CD14-positive monocyte (primary cell): ENCODE measurements around the gene ZNF674. TPM values are rescaled to one million over a fixed set of nuclear protein-coding genes. Genes with fewer than 3 reads are reported as not detected.

Experiments
- DNase-seq, 3 donors: peaks; one replicate each; pipeline ENCODE4 v3.0.0-alpha.2; 2011 to 2022
- H2AFZ ChIP-seq: 2 replicates; pipeline ENCODE4 v1.6.0; 2012; ENCODE audit warnings: mild to moderate bottlenecking, low read depth, low read length, inconsistent platforms; ENCODE audit not compliant: insufficient read depth, poor library complexity, severe bottlenecking
- H3K27ac ChIP-seq, 2 donors: 1 replicate in 1 of 2; 2 replicates in 1 of 2; pipeline ENCODE4 v1.5.1; 2012 to 2013; ENCODE audit warnings: low read length in 2 of 2, control low read depth in 1 of 2, inconsistent platforms in 1 of 2, low read depth in 1 of 2, mild to moderate bottlenecking in 1 of 2
- H3K27me3 ChIP-seq, 2 donors: one replicate each; pipeline versions ENCODE4 v1.6.0 to v1.6.1; 2011 to 2013; ENCODE audit warnings: low read length in 2 of 2; ENCODE audit not compliant: control insufficient read depth in 2 of 2, insufficient read depth in 2 of 2
- H3K36me3 ChIP-seq, 2 donors: replicated peaks in 1 of 2; 1 replicate in 1 of 2; 2 replicates in 1 of 2; pipeline versions ENCODE4 v1.5.1 to v1.6.1; 2012 to 2013; ENCODE audit warnings: low read length in 2 of 2, control low read depth in 1 of 2, inconsistent platforms in 1 of 2, mild to moderate bottlenecking in 1 of 2; ENCODE audit not compliant: insufficient read depth in 2 of 2, control insufficient read depth in 1 of 2
- H3K4me1 ChIP-seq, 2 donors: 1 replicate in 1 of 2; 2 replicates in 1 of 2; pipeline versions ENCODE4 v1.5.1 to v1.6.1; 2012 to 2013; ENCODE audit warnings: low read length in 2 of 2, control low read depth in 1 of 2, inconsistent platforms in 1 of 2, mild to moderate bottlenecking in 1 of 2, moderate library complexity in 1 of 2; ENCODE audit not compliant: insufficient read depth in 2 of 2, control insufficient read depth in 1 of 2
- H3K4me2 ChIP-seq: replicated peaks from 2 replicates; pipeline ENCODE3; 2012; ENCODE audit warnings: low read length, moderate library complexity, mild to moderate bottlenecking; ENCODE audit not compliant: poor library complexity, severe bottlenecking; ENCODE audit errors: extremely low read depth
- H3K4me3 ChIP-seq, 3 experiments: fragments of 200-600 bp in 1 of 3; sonication (generic) in 1 of 3; replicated peaks in 1 of 3; 1 replicate in 2 of 3; 2 replicates in 1 of 3; pipeline ENCODE4 v1.5.1; 2011 to 2013; ENCODE audit warnings: low read length in 3 of 3, mild to moderate bottlenecking in 3 of 3, control low read depth in 2 of 3, low read depth in 2 of 3, inconsistent platforms in 1 of 3, moderate library complexity in 1 of 3
- H3K79me2 ChIP-seq: 2 replicates; pipeline ENCODE4 v1.6.0; 2012; ENCODE audit warnings: mild to moderate bottlenecking, control low read depth, inconsistent platforms, low read length, moderate library complexity; ENCODE audit not compliant: insufficient read depth
- H3K9ac ChIP-seq: 2 replicates; pipeline ENCODE4 v1.6.0; 2017; ENCODE audit warnings: low read length, mild to moderate bottlenecking; ENCODE audit not compliant: insufficient read depth, poor library complexity, severe bottlenecking
- H3K9me3 ChIP-seq, 2 donors: replicated peaks in 1 of 2; 1 replicate in 1 of 2; 2 replicates in 1 of 2; pipeline versions ENCODE4 v1.5.1 to v1.6.1; 2012 to 2013; ENCODE audit warnings: low read length in 2 of 2, control low read depth in 1 of 2; ENCODE audit not compliant: control insufficient read depth in 1 of 2, insufficient read depth in 1 of 2
- H4K20me1 ChIP-seq: 2 replicates; pipeline ENCODE4 v1.6.0; 2012; ENCODE audit warnings: mild to moderate bottlenecking, low read length, control low read depth, moderate library complexity; ENCODE audit not compliant: insufficient read depth
- H3K27ac Mint-ChIP-seq, 7 donors: one replicate each; pipeline ENCODE4 v1.8.0; 2020; ENCODE audit warnings: mild to moderate bottlenecking in 7 of 7, mixed read lengths in 7 of 7, moderate library complexity in 6 of 7, inconsistent platforms in 2 of 7
- H3K27me3 Mint-ChIP-seq, 3 donors: one replicate each; pipeline ENCODE4 v1.8.0; 2021 to 2022; ENCODE audit warnings: low read depth in 3 of 3, mild to moderate bottlenecking in 3 of 3, mixed read lengths in 3 of 3, moderate library complexity in 3 of 3, inconsistent platforms in 1 of 3
- H3K36me3 Mint-ChIP-seq, 2 donors: one replicate each; pipeline ENCODE4 v1.8.0; 2020; ENCODE audit warnings: mixed read lengths in 2 of 2, inconsistent platforms in 1 of 2, mild to moderate bottlenecking in 1 of 2
- H3K4me1 Mint-ChIP-seq: one replicate; pipeline ENCODE4 v1.8.0; 2020; ENCODE audit warnings: mild to moderate bottlenecking, mixed read lengths
- H3K4me3 Mint-ChIP-seq, 2 donors: one replicate each; pipeline ENCODE4 v1.8.0; 2020; ENCODE audit warnings: mild to moderate bottlenecking in 2 of 2, mixed read lengths in 2 of 2, moderate library complexity in 1 of 2
- H3K9me3 Mint-ChIP-seq, 7 donors: one replicate each; pipeline ENCODE4 v1.8.0; 2020 to 2022; ENCODE audit warnings: mixed read lengths in 7 of 7, mild to moderate bottlenecking in 6 of 7, moderate library complexity in 6 of 7, inconsistent platforms in 2 of 7
- CTCF ChIP-seq: fragments of 200-600 bp; IDR thresholded peaks from one replicate; pipeline ENCODE4 v1.8.0; 2022; ENCODE audit warnings: antibody characterized with exemption, mild to moderate bottlenecking
- WGBS: methylation state at CpG from one replicate; pipeline ENCODE4 v1.1.5; 2013; ENCODE audit warnings: missing lambda C conversion rate; ENCODE audit not compliant: insufficient coverage; 5-methylcytosine and 5-hydroxymethylcytosine counted together
- intact Hi-C, 2 donors: fragments of 100-400 bp; cut with micrococcal nuclease; formaldehyde crosslinking; loops; one replicate each; pipeline versions ENCODE4 v1.15.0 to v1.15.1; 2023
- polyA plus RNA-seq, 3 donors: library from polyadenylated mRNA; depleted of rRNA in 1 of 3; unstranded in 2 of 3; stranded (reverse) in 1 of 3; fragments of 300-500 nt in 2 of 3; fragments of >200 nt in 1 of 3; fragmentation: Illumina TruSeq in 2 of 3; gene quantifications; 1 replicate in 2 of 3; 2 replicates in 1 of 3; pipeline ENCODE4 v1.2.3, GENCODE V29; 2012 to 2021

ZNF674 gene
- polyA plus RNA-seq, 3 donors, result 0.65 to 1.4 (median 0.93) TPM

GRCh38 chrX:46580613-46581012 lies 35.4 kb upstream of the ZNF674 start:
- H3K4me1 ChIP-seq, result peaks cover 8 to 10% of the 10 kb centered on the region in 2 donors
- H3K4me2 ChIP-seq, result no peak overlapping the region
- no peak overlapping the region for H2AFZ ChIP-seq
- H3K36me3 ChIP-seq, result no peaks in the 10 kb centered on the region
- Mint-ChIP-seq H3K9me3 (peaks cover 0 to 4% (median 0%) of the 10 kb centered on the region in 7 donors), H3K4me3 (no peak overlapping the region), H3K27me3 (peaks cover 0 to 9% (median 6%) of the 10 kb centered on the region in 3 donors), H3K27ac (peak overlapping the region in 2 of 7 donors; percentile 15 to 48), H3K4me1 (peaks cover 34% of the 10 kb centered on the region), H3K36me3 (peaks cover 6 to 10% of the 10 kb centered on the region in 2 donors)
- no peaks in the 10 kb centered on the region for H3K79me2 ChIP-seq
- no peak for DNase-seq
- no peak overlapping the region for H3K9ac ChIP-seq
- H3K9me3 ChIP-seq, result no peaks in the 10 kb centered on the region
- no peak for TF ChIP-seq CTCF
- intact Hi-C loops, result no loop called here
- WGBS, result 100% methylated on average over 1 of the region's 6 CpGs
- no peaks in the 10 kb centered on the region for H3K27me3 ChIP-seq
- H4K20me1 ChIP-seq, result peaks cover 15% of the 10 kb centered on the region
- H3K4me3 ChIP-seq, result no peak overlapping the region
- no peak overlapping the region for H3K27ac ChIP-seq

- no peak overlapping the region for H3K9ac ChIP-seq
- peaks cover 15% of the 10 kb centered on the region for H4K20me1 ChIP-seq
- Mint-ChIP-seq H3K27me3 (peaks cover 0 to 18% (median 15%) of the 10 kb centered on the region in 3 donors), H3K4me3 (no peak overlapping the region), H3K36me3 (peaks cover 6 to 10% of the 10 kb centered on the region in 2 donors), H3K9me3 (peaks cover 0 to 9% (median 1%) of the 10 kb centered on the region in 7 donors), H3K27ac (no peak overlapping the region), H3K4me1 (peaks cover 38% of the 10 kb centered on the region)
- peaks cover 0 to 7% of the 10 kb centered on the region in 2 donors for H3K27me3 ChIP-seq
- H3K36me3 ChIP-seq, result no peaks in the 10 kb centered on the region
- no peaks in the 10 kb centered on the region for H3K79me2 ChIP-seq
- H3K4me1 ChIP-seq, result peaks cover 19 to 22% of the 10 kb centered on the region in 2 donors
- H3K4me2 ChIP-seq, result no peak overlapping the region
- no peak overlapping the region for H3K4me3 ChIP-seq
- peaks cover 0 to 4% of the 10 kb centered on the region in 2 donors for H3K9me3 ChIP-seq
- intact Hi-C loops, result loop anchor here in 1 of 2 donors (10.0 kb wide), 1 partner anchor 46 kb away; no protein-coding TSS in a partner anchor
- TF ChIP-seq CTCF, result no peak
- no peak for DNase-seq
- no peak overlapping the region for H3K27ac ChIP-seq
- no peak overlapping the region for H2AFZ ChIP-seq
- WGBS, result no CpG with 5 or more reads among the region's 1 CpG
Measured at GRCh38 chrX:46579250-46579649, 34.0 kb upstream of the ZNF674 start.
